ACC112 (cell line): ENCODE data around the gene UTP25.
"Not testable (repeated sequence)": the region's sequence is repeated elsewhere in the genome, so short reads cannot be mapped to it uniquely, and the experiment has no call there.

Experiments used
- H2AFZ ChIP-seq: fragments of 200-600 bp; sonication (generic); one replicate; pipeline ENCODE4 v1.6.0; 2017; ENCODE audit warnings: antibody characterized with exemption, low read length; ENCODE audit not compliant: unreplicated experiment
- H3K27ac ChIP-seq: fragments of 200-600 bp; sonication (generic); 2 replicates; pipeline ENCODE4 v1.5.1; 2014; ENCODE audit warnings: low read depth, mild to moderate bottlenecking, antibody characterized with exemption, low read length, moderate library complexity
- H3K27me3 ChIP-seq: fragments of 200-600 bp; sonication (generic); 2 replicates; pipeline ENCODE4 v1.6.1; 2014; ENCODE audit warnings: mild to moderate bottlenecking, antibody characterized with exemption, low read length, moderate library complexity, mixed read lengths; ENCODE audit not compliant: insufficient read depth
- H3K36me3 ChIP-seq: fragments of 200-600 bp; sonication (generic); 2 replicates; pipeline ENCODE4 v1.6.1; 2016; ENCODE audit warnings: mild to moderate bottlenecking, antibody characterized with exemption, low read length, moderate library complexity, mixed read lengths; ENCODE audit not compliant: insufficient read depth
- H3K4me1 ChIP-seq: fragments of 200-600 bp; sonication (generic); one replicate; pipeline ENCODE4 v1.6.1; 2016; ENCODE audit warnings: low read length, mixed read lengths; ENCODE audit not compliant: insufficient read depth, unreplicated experiment, control insufficient read depth
- H3K4me3 ChIP-seq: fragments of 200-600 bp; sonication (generic); 2 replicates; pipeline ENCODE4 v1.5.1; 2014; ENCODE audit warnings: mild to moderate bottlenecking, low read depth, low read length
- H3K79me2 ChIP-seq: fragments of 200-600 bp; sonication (generic); one replicate; pipeline ENCODE4 v1.6.0; 2016; ENCODE audit warnings: low read length; ENCODE audit not compliant: control insufficient read depth, unreplicated experiment, insufficient read depth

The UTP25 gene

GRCh38 chr1:209791920-209792319 lies 35.9 kb upstream of the UTP25 start:
- Histone ChIP-seq H3K27ac (no peak overlapping the region), H3K79me2 (no peaks in the 10 kb centered on the region)

GRCh38 chr1:209793711-209794110 lies 34.1 kb upstream of the UTP25 start:
- H3K27me3 ChIP-seq = peaks cover 71% of the 10 kb centered on the region
- not testable (repeated sequence) for H3K79me2 ChIP-seq, H3K27ac ChIP-seq, H2AFZ ChIP-seq, H3K36me3 ChIP-seq, H3K4me1 ChIP-seq, H3K4me3 ChIP-seq

More at GRCh38 chr1:209791920-209792319, 35.9 kb upstream of the UTP25 start:
- Histone ChIP-seq H3K4me1 (no peaks in the 10 kb centered on the region), H3K4me3 (no peak overlapping the region), H3K36me3 (no peaks in the 10 kb centered on the region), H3K27me3 (peaks cover 75% of the 10 kb centered on the region), H2AFZ (no peak overlapping the region)

DNA sequence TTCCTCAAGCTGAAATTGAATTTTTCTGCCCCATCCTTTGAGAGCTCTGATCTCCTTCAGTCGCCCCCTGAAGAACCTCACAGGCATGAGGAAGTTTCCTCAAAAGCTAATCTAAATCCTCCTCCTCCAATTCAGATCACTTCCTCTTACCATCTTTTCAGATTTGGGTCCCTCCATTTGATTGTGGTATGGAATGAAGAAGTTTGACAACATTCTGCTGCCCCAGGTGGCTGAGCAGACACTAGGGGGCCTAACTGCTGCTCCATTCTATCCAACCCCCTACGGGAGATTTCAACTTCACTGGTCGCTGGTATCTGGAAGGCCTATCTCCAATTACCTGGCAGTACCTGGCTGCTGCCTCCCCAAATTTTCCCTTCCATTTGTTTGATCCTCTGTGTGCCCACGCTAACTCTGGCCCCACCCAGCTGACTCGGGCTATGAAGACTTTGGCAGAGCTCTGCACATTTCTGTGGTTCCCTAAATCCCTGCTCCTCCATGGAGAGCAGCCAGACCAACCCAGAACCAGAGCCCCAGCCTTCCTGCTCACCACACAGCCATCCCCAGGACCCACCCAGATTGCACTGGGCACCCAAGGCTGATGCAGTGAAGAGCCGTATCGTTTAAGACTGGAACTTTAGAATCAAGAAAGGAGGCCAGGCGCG lies 29.7 kb upstream of the UTP25 start:
- Histone ChIP-seq H3K4me3 (no peak overlapping the region), H3K27ac (no peak overlapping the region), H3K79me2 (no peaks in the 10 kb centered on the region), H3K4me1 (no peaks in the 10 kb centered on the region), H3K36me3 (no peaks in the 10 kb centered on the region), H3K27me3 (peaks cover 44% of the 10 kb centered on the region), H2AFZ (no peak overlapping the region)

GRCh38 chr1:209800984-209801834 lies 26.6 kb upstream of the UTP25 start:
- Histone ChIP-seq H3K27ac (no peak overlapping the region), H3K4me3 (no peak overlapping the region), H3K27me3 (peaks cover 20% of the 10 kb centered on the region; the same call in 1 of the 2 replicates), H3K79me2 (no peaks in the 10 kb centered on the region), H3K4me1 (no peaks in the 10 kb centered on the region), H3K36me3 (no peaks in the 10 kb centered on the region), H2AFZ (no peak overlapping the region)

DNA sequence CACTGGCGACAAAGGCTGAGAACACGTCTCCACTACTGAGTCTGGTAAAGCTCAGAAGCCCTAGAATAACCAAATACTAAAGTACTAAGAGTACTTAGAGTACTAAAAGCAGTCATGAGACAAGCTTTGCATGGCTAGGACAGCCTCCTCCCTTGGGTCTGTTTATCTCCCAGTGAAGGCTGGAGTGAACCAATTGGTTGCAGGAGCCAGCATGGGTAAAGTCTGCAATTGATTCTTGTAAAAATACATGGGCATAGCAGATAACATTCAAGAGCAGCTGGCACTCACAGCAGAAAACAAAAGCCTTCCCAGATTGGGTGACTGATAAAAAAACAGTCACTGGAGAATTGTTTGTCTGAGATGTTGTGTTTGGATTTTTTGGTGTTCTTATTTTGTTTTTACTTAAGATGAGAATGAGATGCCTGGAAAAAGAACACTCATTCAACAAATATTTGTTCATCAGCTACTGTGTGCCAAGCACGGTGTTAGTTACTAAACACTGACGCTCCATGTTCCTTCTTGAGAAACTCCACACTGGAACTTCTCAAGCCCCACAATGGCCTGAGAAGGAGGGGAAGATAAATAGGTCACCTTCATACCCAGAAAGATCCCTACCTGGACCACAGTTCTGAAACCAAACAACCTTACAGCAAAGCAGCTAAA lies 25.5 kb upstream of the UTP25 start:
- Histone ChIP-seq H3K27me3 (peaks cover 19% of the 10 kb centered on the region; the same call in 1 of the 2 replicates), H3K4me1 (peaks cover 4% of the 10 kb centered on the region), H3K27ac (no peak overlapping the region), H3K79me2 (no peaks in the 10 kb centered on the region), H2AFZ (no peak overlapping the region), H3K36me3 (no peaks in the 10 kb centered on the region), H3K4me3 (no peak overlapping the region)

- H3K79me2 ChIP-seq = no peaks in the 10 kb centered on the region
- no peak overlapping the region for H3K27ac ChIP-seq
- H3K4me1 ChIP-seq = peaks cover 9% of the 10 kb centered on the region
- peaks cover 19% of the 10 kb centered on the region; the same call in 1 of the 2 replicates for H3K27me3 ChIP-seq
- H3K36me3 ChIP-seq = no peaks in the 10 kb centered on the region
- no peak overlapping the region for H3K4me3 ChIP-seq
- H2AFZ ChIP-seq = no peak overlapping the region
These were observed 25.0 kb upstream of the UTP25 start for GRCh38 chr1:209802780-209803152.

GRCh38 chr1:209803568-209803967 lies 24.2 kb upstream of the UTP25 start:
- Histone ChIP-seq H3K27me3 (peaks cover 19% of the 10 kb centered on the region; the same call in 1 of the 2 replicates), H3K79me2 (no peaks in the 10 kb centered on the region)

DNA sequence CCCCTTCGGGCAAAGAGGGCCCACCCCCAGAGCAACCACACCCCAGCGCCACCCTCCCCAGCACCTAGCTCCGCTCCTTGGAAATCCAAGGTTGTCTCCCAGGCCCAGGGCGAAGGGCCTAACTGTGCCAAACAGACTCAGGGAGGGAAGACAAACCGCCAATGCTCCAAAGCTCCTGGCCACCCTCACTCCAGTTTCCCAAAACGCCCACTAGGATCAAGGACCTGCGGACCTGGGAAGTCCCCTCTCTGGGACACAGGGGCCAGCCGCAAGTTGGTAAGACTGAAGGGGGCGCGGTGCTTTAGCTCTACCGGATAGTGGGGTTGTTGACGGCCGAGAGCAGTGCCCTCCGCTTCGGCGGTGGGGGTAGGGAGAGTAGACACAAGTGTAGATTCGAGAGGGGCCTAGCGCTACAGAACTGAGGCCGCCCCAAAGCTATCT lies 22.4 kb upstream of the UTP25 start:
- Histone ChIP-seq H3K79me2 (no peaks in the 10 kb centered on the region), H3K4me3 (peak overlapping the region; percentile 67), H2AFZ (no peak overlapping the region)

More at GRCh38 chr1:209803568-209803967, 24.2 kb upstream of the UTP25 start:
- Histone ChIP-seq H3K4me1 (peaks cover 16% of the 10 kb centered on the region), H2AFZ (no peak overlapping the region), H3K36me3 (no peaks in the 10 kb centered on the region), H3K4me3 (no peak overlapping the region), H3K27ac (no peak overlapping the region)

GRCh38 chr1:209805875-209806760 lies 21.7 kb upstream of the UTP25 start, which contains the start of gene IRF6:
Gene IRF6, minus strand, starts transcription at chr1:209806142. Its CDS starts 4,729 bp downstream, at chr1:209801413.
- peak within 1 kb of the TSS; percentile 67 for H3K4me3 ChIP-seq
- no peaks in the 10 kb centered on the region for H3K79me2 ChIP-seq
- H3K36me3 ChIP-seq = no peaks in the 10 kb centered on the region
- H3K27me3 ChIP-seq = peaks cover 16% of the 10 kb centered on the region; the same call in 1 of the 2 replicates
- peak within 1 kb of the TSS; percentile 79 for H2AFZ ChIP-seq
- peaks cover 17% of the 10 kb centered on the region for H3K4me1 ChIP-seq
- peak within 1 kb of the TSS; percentile 42; the same call in 1 of the 2 replicates for H3K27ac ChIP-seq

More for the DNA sequence above, 22.4 kb upstream of the UTP25 start:
- H3K27me3 ChIP-seq = peaks cover 19% of the 10 kb centered on the region; the same call in 1 of the 2 replicates
- H3K27ac ChIP-seq = no peak overlapping the region
- H3K36me3 ChIP-seq = no peaks in the 10 kb centered on the region
- H3K4me1 ChIP-seq = peaks cover 17% of the 10 kb centered on the region
